ENCODE results near the gene PIP5K1A.

DNA sequence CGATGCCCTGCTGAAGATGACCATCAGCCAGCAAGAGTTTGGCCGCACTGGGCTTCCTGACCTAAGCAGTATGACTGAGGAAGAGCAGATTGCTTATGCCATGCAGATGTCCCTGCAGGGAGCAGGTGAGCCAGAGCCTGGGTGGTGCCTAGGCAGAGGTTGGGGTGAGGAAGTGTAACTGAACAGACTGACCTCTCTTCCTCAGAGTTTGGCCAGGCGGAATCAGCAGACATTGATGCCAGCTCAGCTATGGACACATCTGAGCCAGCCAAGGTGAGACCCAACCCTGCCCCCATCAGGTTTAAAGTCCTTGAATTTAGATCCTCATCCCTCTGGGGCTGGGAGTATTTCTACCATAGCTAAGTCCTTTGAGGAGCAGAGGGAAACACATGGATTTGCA is 68.0 kb downstream of the PIP5K1A start:
- TF ChIP-seq CTCF (IDR thresholded peaks at IDR 0.05; ENCODE audit: low read depth, low read length, missing input control), result no peak
- TF ChIP-seq FOXA1 (IDR thresholded peaks at IDR 0.05), result no peak
- TF ChIP-seq JUND (IDR thresholded peaks at IDR 0.05), result no peak
- TF ChIP-seq, protein P1, sequence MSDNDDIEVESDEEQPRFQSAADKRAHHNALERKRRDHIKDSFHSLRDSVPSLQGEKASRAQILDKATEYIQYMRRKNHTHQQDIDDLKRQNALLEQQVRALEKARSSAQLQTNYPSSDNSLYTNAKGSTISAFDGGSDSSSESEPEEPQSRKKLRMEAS (IDR thresholded peaks at IDR 0.05), result no peak
- TF ChIP-seq, protein P2, sequence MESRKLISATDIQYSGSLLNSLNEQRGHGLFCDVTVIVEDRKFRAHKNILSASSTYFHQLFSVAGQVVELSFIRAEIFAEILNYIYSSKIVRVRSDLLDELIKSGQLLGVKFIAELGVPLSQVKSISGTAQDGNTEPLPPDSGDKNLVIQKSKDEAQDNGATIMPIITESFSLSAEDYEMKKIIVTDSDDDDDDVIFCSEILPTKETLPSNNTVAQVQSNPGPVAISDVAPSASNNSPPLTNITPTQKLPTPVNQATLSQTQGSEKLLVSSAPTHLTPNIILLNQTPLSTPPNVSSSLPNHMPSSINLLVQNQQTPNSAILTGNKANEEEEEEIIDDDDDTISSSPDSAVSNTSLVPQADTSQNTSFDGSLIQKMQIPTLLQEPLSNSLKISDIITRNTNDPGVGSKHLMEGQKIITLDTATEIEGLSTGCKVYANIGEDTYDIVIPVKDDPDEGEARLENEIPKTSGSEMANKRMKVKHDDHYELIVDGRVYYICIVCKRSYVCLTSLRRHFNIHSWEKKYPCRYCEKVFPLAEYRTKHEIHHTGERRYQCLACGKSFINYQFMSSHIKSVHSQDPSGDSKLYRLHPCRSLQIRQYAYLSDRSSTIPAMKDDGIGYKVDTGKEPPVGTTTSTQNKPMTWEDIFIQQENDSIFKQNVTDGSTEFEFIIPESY (IDR thresholded peaks at IDR 0.05), result no peak
- TF ChIP-seq, protein P3, sequence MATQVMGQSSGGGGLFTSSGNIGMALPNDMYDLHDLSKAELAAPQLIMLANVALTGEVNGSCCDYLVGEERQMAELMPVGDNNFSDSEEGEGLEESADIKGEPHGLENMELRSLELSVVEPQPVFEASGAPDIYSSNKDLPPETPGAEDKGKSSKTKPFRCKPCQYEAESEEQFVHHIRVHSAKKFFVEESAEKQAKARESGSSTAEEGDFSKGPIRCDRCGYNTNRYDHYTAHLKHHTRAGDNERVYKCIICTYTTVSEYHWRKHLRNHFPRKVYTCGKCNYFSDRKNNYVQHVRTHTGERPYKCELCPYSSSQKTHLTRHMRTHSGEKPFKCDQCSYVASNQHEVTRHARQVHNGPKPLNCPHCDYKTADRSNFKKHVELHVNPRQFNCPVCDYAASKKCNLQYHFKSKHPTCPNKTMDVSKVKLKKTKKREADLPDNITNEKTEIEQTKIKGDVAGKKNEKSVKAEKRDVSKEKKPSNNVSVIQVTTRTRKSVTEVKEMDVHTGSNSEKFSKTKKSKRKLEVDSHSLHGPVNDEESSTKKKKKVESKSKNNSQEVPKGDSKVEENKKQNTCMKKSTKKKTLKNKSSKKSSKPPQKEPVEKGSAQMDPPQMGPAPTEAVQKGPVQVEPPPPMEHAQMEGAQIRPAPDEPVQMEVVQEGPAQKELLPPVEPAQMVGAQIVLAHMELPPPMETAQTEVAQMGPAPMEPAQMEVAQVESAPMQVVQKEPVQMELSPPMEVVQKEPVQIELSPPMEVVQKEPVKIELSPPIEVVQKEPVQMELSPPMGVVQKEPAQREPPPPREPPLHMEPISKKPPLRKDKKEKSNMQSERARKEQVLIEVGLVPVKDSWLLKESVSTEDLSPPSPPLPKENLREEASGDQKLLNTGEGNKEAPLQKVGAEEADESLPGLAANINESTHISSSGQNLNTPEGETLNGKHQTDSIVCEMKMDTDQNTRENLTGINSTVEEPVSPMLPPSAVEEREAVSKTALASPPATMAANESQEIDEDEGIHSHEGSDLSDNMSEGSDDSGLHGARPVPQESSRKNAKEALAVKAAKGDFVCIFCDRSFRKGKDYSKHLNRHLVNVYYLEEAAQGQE (IDR thresholded peaks at IDR 0.05), result no peak
- no peak for TF ChIP-seq TAF1 (conservative IDR thresholded peaks at IDR 0.05)
- TF ChIP-seq RAD21 (IDR thresholded peaks at IDR 0.05), result no peak

Data from liver (tissue), 3 donors.